Measurements from ENCODE around the gene HSPG2. TPM values are rescaled to one million over a fixed set of nuclear protein-coding genes. Genes with fewer than 3 reads are reported as not detected.

HSPG2 gene
- total and polyA plus RNA-seq, 2 of the 8 experiments (the other 6 are each of a cell fraction or from before 2014, with no cell fraction given), result 17.8 to 111 TPM

- no peaks in the 10 kb centered on the region for H3K23me2 ChIP-seq (ENCODE audit: low read depth, low read length)
- no peaks in the 10 kb centered on the region for H3K9me3 ChIP-seq (ENCODE audit: insufficient read depth in 2 of 2, low read depth in 1 of 2, low read length in 1 of 2)
- WGBS, 2 experiments (ENCODE audit: extremely low coverage in 1 of 2, insufficient coverage in 1 of 2, insufficient read length in 1 of 2, insufficient replicate concordance in 2 of 2, low coverage in 1 of 2, low lambda C conversion rate in 2 of 2, missing lambda C conversion rate in 1 of 2), result 94% methylated on average over 7 of the region's 7 CpGs; no CpG with 5 or more reads in 1 of the 2 experiments
- H3K4me1 ChIP-seq (replicated peaks in 1 of 4; ENCODE audit: control insufficient read depth in 3 of 4, insufficient read depth in 4 of 4, low read length in 3 of 4), result peaks cover under 1 to 7% (median 4%) of the 10 kb centered on the region in 4 experiments
- H2BK120ac ChIP-seq (replicated peaks; ENCODE audit: low read depth, low read length), result no peak overlapping the region
- no peak overlapping the region for H3K9ac ChIP-seq (replicated peaks in 1 of 4; ENCODE audit: extremely low read depth in 1 of 4, low read depth in 3 of 4, low read length in 3 of 4)
- no peak overlapping the region for H2BK15ac ChIP-seq (ENCODE audit: low read length)
- H3K36me3 ChIP-seq (ENCODE audit: control insufficient read depth in 2 of 4, insufficient read depth in 4 of 4, low read length in 3 of 4), result no peaks in the 10 kb centered on the region
- peaks cover 0 to 2% (median 0%) of the 10 kb centered on the region in 4 experiments; a peak in 1 of 7 replicates for H3K27me3 ChIP-seq (replicated peaks in 1 of 4; ENCODE audit: control insufficient read depth in 3 of 4, extremely low read depth in 1 of 4, insufficient read depth in 3 of 4, low read length in 3 of 4)
- 0 out of 2 replicates have a peak overlapping the region, but pooled peaks have one; percentile 61 for H2BK20ac ChIP-seq (ENCODE audit: low read length)
- no peak overlapping the region for H3K56ac ChIP-seq (replicated peaks; ENCODE audit: insufficient read length, low read depth, low read length)
- ChIA-PET CTCF (ENCODE audit: partially characterized antibody) (interaction anchor here (1.0 to 1.8 kb wide), 4 partner anchors 12 to 616 kb away, joined by 3 to 14 read pairs (median 3); no protein-coding TSS in a partner anchor), POLR2A (ENCODE audit: partially characterized antibody) (interaction anchor here (0.7 to 2.4 kb wide), 3 partner anchors 15 to 42 kb away, joined by 3 to 6 read pairs (median 3); no protein-coding TSS in a partner anchor)
- no peak overlapping the region for H4K8ac ChIP-seq (ENCODE audit: extremely low read depth, insufficient read depth, low read length)
- H3K27ac ChIP-seq (ENCODE audit: low read depth, low read length), result no peak overlapping the region
- no peak overlapping the region for H3K4me2 ChIP-seq (ENCODE audit: insufficient read depth in 1 of 2, low read depth in 2 of 2, low read length in 2 of 2)
- H2AFZ ChIP-seq (ENCODE audit: low read length), result no peak overlapping the region
- H3K4ac ChIP-seq (replicated peaks; ENCODE audit: insufficient read length, low read depth, low read length), result no peak overlapping the region
- DNase-seq (ENCODE audit: low read depth in 1 of 2, low spot score in 2 of 2) (no peak), FAIRE-seq (no peak)
- no peaks in the 10 kb centered on the region for H3K79me2 ChIP-seq (ENCODE audit: control insufficient read depth in 1 of 2, insufficient read depth in 2 of 2, low read length in 2 of 2)
- no peak overlapping the region for H4K91ac ChIP-seq (replicated peaks; ENCODE audit: insufficient read length, low read length)
- H2AK5ac ChIP-seq (ENCODE audit: low read depth, low read length), result no peak overlapping the region
- H3K4me3 ChIP-seq (ENCODE audit: extremely low read depth in 1 of 4, insufficient read depth in 2 of 4, low read depth in 3 of 4, low read length in 4 of 4), result no peak overlapping the region
- no peak overlapping the region for H4K5ac ChIP-seq (ENCODE audit: insufficient read length, low read depth, low read length)
- 0 out of 2 replicates have a peak overlapping the region, but pooled peaks have one; percentile 44 for H2BK5ac ChIP-seq (ENCODE audit: low read depth, low read length)
- no peaks in the 10 kb centered on the region for H3K79me1 ChIP-seq (ENCODE audit: low read depth, low read length)
- H2BK12ac ChIP-seq (ENCODE audit: low read depth, low read length), result no peak overlapping the region
- H4K20me1 ChIP-seq (replicated peaks in 1 of 2; ENCODE audit: control insufficient read depth in 1 of 2, insufficient read depth in 2 of 2, low read length in 2 of 2), result no peaks in the 10 kb centered on the region
- H3K18ac ChIP-seq (ENCODE audit: extremely low read depth, low read length), result no peak overlapping the region
- H3K23ac ChIP-seq (ENCODE audit: insufficient read length), result no peak overlapping the region
- H3K14ac ChIP-seq (ENCODE audit: insufficient read length), result no peak overlapping the region
- no peak for TF ChIP-seq CHD1 (IDR thresholded peaks at IDR 0.05; ENCODE audit: low read depth, low read length)
- TF ChIP-seq HDAC6 (IDR thresholded peaks at IDR 0.05; ENCODE audit: low read depth, low read length), result no peak
- TF ChIP-seq E2F6 (IDR thresholded peaks at IDR 0.05), result no peak
- TF ChIP-seq TBP (IDR thresholded peaks at IDR 0.05; ENCODE audit: low read depth, low read length), result no peak
- TF ChIP-seq RBBP5 (IDR thresholded peaks at IDR 0.05; ENCODE audit: borderline replicate concordance, low read depth, low read length), result no peak
- no peak for TF ChIP-seq FOSL1 (IDR thresholded peaks at IDR 0.05; ENCODE audit: insufficient read depth, low read depth, low read length)
- no peak for TF ChIP-seq SIX5 (IDR thresholded peaks at IDR 0.05; ENCODE audit: low read depth, low read length)
- no peak for TF ChIP-seq TAF1 (IDR thresholded peaks at IDR 0.05; ENCODE audit: low read depth, low read length)
- TF ChIP-seq SUZ12 (IDR thresholded peaks at IDR 0.05; ENCODE audit: low read length), result no peak
- TF ChIP-seq KDM4A (IDR thresholded peaks at IDR 0.05; ENCODE audit: low read depth, low read length, severe bottlenecking), result no peak
- TF ChIP-seq CHD2 (IDR thresholded peaks at IDR 0.05; ENCODE audit: low read length), result no peak
- no peak for TF ChIP-seq JUND (IDR thresholded peaks at IDR 0.05; ENCODE audit: low read length)
- no peak for TF ChIP-seq USF2 (IDR thresholded peaks at IDR 0.05; ENCODE audit: low read length)
Observed at GRCh38 chr1:21950734-21951133, 13.6 kb upstream of the HSPG2 start.
